Cardiac fibroblast (primary cell): ENCODE results near the gene RCAN2.

ENCODE experiments used
- DNase-seq, 2 donors: peaks; one replicate each; pipeline versions ENCODE4 v3.0.0 to v3.0.0-alpha.2; 2010; ENCODE audit warnings: low read depth in 2 of 2
- H3K4me3 ChIP-seq, 2 donors: replicated peaks in 1 of 2; 1 replicate in 1 of 2; 2 replicates in 1 of 2; pipeline ENCODE4 v1.5.1; 2011; ENCODE audit warnings: low read depth in 2 of 2, low read length in 2 of 2, mild to moderate bottlenecking in 2 of 2, moderate library complexity in 1 of 2
- CTCF ChIP-seq: IDR thresholded peaks from one replicate; pipeline ENCODE4 v1.5.1; 2011; ENCODE audit warnings: low read depth, mild to moderate bottlenecking, low read length, inconsistent platforms

RCAN2 gene

GRCh38 chr6:46246081-46246480, 245.2 kb downstream of the RCAN2 start:
- TF ChIP-seq CTCF, result no peak
- H3K4me3 ChIP-seq, result no peak overlapping the region
- peak in 1 of 2 donors; percentile 9 for DNase-seq

GRCh38 chr6:46244670-46245069, 246.6 kb downstream of the RCAN2 start:
- H3K4me3 ChIP-seq, result no peak overlapping the region
- DNase-seq, result no peak
- TF ChIP-seq CTCF, result no peak

- no peak for TF ChIP-seq CTCF
- H3K4me3 ChIP-seq, result no peak overlapping the region
Observed at GRCh38 chr6:46243754-46244153, 247.5 kb downstream of the RCAN2 start.

GRCh38 chr6:46242921-46243320, 248.3 kb downstream of the RCAN2 start:
- no peak for TF ChIP-seq CTCF
- DNase-seq, result no peak
- no peak overlapping the region for H3K4me3 ChIP-seq

More at GRCh38 chr6:46243754-46244153, 247.5 kb downstream of the RCAN2 start:
- no peak for DNase-seq

- no peak overlapping the region for H3K4me3 ChIP-seq
- no peak for DNase-seq
- TF ChIP-seq CTCF, result no peak
Observed at GRCh38 chr6:46240866-46241565, 250.2 kb downstream of the RCAN2 start.

GRCh38 chr6:46236752-46237151, 254.5 kb downstream of the RCAN2 start:
- no peak for TF ChIP-seq CTCF
- no peak overlapping the region for H3K4me3 ChIP-seq
- no peak for DNase-seq

- no peak for DNase-seq
- H3K4me3 ChIP-seq, result no peak overlapping the region
- TF ChIP-seq CTCF, result no peak
Observed at GRCh38 chr6:46235242-46235641, 256.0 kb downstream of the RCAN2 start.
